K562 (cell line): ENCODE data around the gene MAB21L3. TPM values are rescaled to one million over a fixed set of nuclear protein-coding genes. Genes with fewer than 3 reads are reported as not detected.

Experiments used
- ATAC-seq: fragments of 200-7000 bp; cut with Tn5 transposase; 3 replicates; pipeline ENCODE4 v1.9.1; 2020; ENCODE audit warnings: moderate library complexity
- BruUV-seq: library from RNA; stranded (reverse); fragments of 400-500 nt; replicated peaks from 2 replicates; lab custom pipeline; 2021; lab: Mats Ljungman, UMichigan
- CTCF ChIA-PET: fragments of 300-600 bp; formaldehyde crosslinking; extraction: SDS; loops from one replicate; lab custom pipeline; 2021; ENCODE audit warnings: low intra/inter-chr PET ratio; lab: Yijun Ruan, JAX
- POLR2A ChIA-PET: fragments of 300-600, 350-650 bp; sonication (Branson Sonifier 250); formaldehyde crosslinking; extraction: SDS; loops from one replicate; lab custom pipeline; 2021; ENCODE audit warnings: antibody characterized with exemption, inconsistent platforms; lab: Yijun Ruan, JAX
- DNase-seq, 4 experiments: peaks; one replicate each; pipeline versions ENCODE4 v3.0.0 to v3.0.0-alpha.2; 2011 to 2018; ENCODE audit warnings: low spot score in 3 of 4, mixed read lengths in 3 of 4; ENCODE audit errors: extremely low read depth in 1 of 4
- FAIRE-seq: peaks from 2 replicates; lab custom pipeline; 2011; peaks lifted over from hg19 to GRCh38; lab: Jason Lieb, UNC
- H2AFZ ChIP-seq: 2 replicates; pipeline ENCODE4 v1.6.0; 2011; ENCODE audit warnings: low read depth, low read length, control low read depth, inconsistent platforms
- H3K27ac ChIP-seq: fragments of 200-600 bp; 3 replicates; pipeline ENCODE4 v1.8.0; 2011; ENCODE audit warnings: low read depth, mild to moderate bottlenecking, control low read depth, inconsistent platforms, low read length, moderate library complexity, mixed read lengths; ENCODE audit errors: extremely low read depth
- H3K27me3 ChIP-seq, 2 experiments: fragments of 300-600 bp in 1 of 2; 2 replicates in 1 of 2; 3 replicates in 1 of 2; pipeline versions ENCODE4 v1.6.0 to v1.8.0; 2011; ENCODE audit warnings: inconsistent platforms in 2 of 2, low read length in 2 of 2, mild to moderate bottlenecking in 1 of 2, mixed read lengths in 1 of 2, moderate library complexity in 1 of 2; ENCODE audit not compliant: control insufficient read depth in 2 of 2, insufficient read depth in 2 of 2
- H3K36me3 ChIP-seq: fragments of 300-600 bp; 3 replicates; pipeline ENCODE4 v1.8.0; 2011; ENCODE audit warnings: mild to moderate bottlenecking, low read length, inconsistent platforms; ENCODE audit not compliant: control insufficient read depth, insufficient read depth
- H3K4me1 ChIP-seq, 2 experiments: fragments of 200-600 bp in 1 of 2; replicated peaks in 1 of 2; 2 replicates in 1 of 2; 3 replicates in 1 of 2; pipeline versions ENCODE4 v1.5.1 to v1.8.0; 2011; ENCODE audit warnings: inconsistent platforms in 2 of 2, low read length in 2 of 2, mild to moderate bottlenecking in 1 of 2, mixed read lengths in 1 of 2, moderate library complexity in 1 of 2; ENCODE audit not compliant: control insufficient read depth in 2 of 2, insufficient read depth in 2 of 2
- H3K4me2 ChIP-seq: 2 replicates; pipeline ENCODE4 v1.6.1; 2011; ENCODE audit warnings: low read length, control low read depth, inconsistent platforms, mixed read lengths; ENCODE audit not compliant: insufficient read depth
- H3K4me3 ChIP-seq: fragments of 200-600 bp; sonication (generic), shearing (Covaris generic); 2 replicates; pipeline ENCODE4 v1.5.1; 2016; ENCODE audit warnings: control low read depth, inconsistent platforms
- H3K79me2 ChIP-seq: fragments of 200-600 bp; 3 replicates; pipeline ENCODE4 v1.8.0; 2011; ENCODE audit warnings: low read length, inconsistent platforms; ENCODE audit not compliant: control insufficient read depth, insufficient read depth
- H3K9ac ChIP-seq, 2 experiments: 2 replicates each; pipeline versions ENCODE4 v1.6.0 to v1.6.1; 2011; ENCODE audit warnings: low read depth in 2 of 2, low read length in 2 of 2, control low read depth in 1 of 2, inconsistent platforms in 1 of 2, mild to moderate bottlenecking in 1 of 2, mixed read lengths in 1 of 2; ENCODE audit not compliant: insufficient read depth in 1 of 2
- H3K9me1 ChIP-seq: one replicate; pipeline ENCODE4 v1.6.0; 2011; ENCODE audit warnings: inconsistent platforms, mild to moderate bottlenecking, low read length, moderate library complexity; ENCODE audit not compliant: control insufficient read depth, insufficient read depth
- H3K9me3 ChIP-seq: replicated peaks from 2 replicates; pipeline ENCODE4 v1.5.1; 2011; ENCODE audit warnings: low read depth, low read length, inconsistent platforms; ENCODE audit not compliant: control insufficient read depth, insufficient read depth
- H4K20me1 ChIP-seq: replicated peaks from 2 replicates; pipeline ENCODE4 v1.6.1; 2011; ENCODE audit warnings: low read length, inconsistent platforms, mixed read lengths; ENCODE audit not compliant: control insufficient read depth, insufficient read depth
- ARID2 ChIP-seq: fragments of 450-650 bp; IDR thresholded peaks from 2 replicates; pipeline ENCODE4 v1.6.1; 2017; ENCODE audit warnings: antibody characterized with exemption, mild to moderate bottlenecking
- DMBX1 ChIP-seq: fragments of 250-450 bp; sonication (Bioruptor Pico); IDR thresholded peaks from 2 replicates; pipeline ENCODE4 v1.8.0; 2022; ENCODE audit warnings: inconsistent platforms, mild to moderate bottlenecking, moderate library complexity, borderline replicate concordance
- EGR1 ChIP-seq: fragments of 450-650 bp; conservative IDR thresholded peaks from 2 replicates; pipeline ENCODE4 v1.6.1; 2017; ENCODE audit warnings: mild to moderate bottlenecking
- EP300 ChIP-seq: IDR thresholded peaks from 2 replicates; pipeline ENCODE4 v1.6.1; 2012; ENCODE audit warnings: low read length, improper control_type of control experiment
- FOSL1 ChIP-seq: fragments of 200-800 bp; sonication (Bioruptor generic); conservative IDR thresholded peaks from 2 replicates; pipeline ENCODE4 v1.6.1; 2016; ENCODE audit warnings: missing genetic modification characterization, missing compliant biosample characterization
- HDAC2 ChIP-seq: fragments of 450-650 bp; IDR thresholded peaks from 2 replicates; pipeline ENCODE4 v1.6.1; 2016; ENCODE audit warnings: mild to moderate bottlenecking
- KAT7 ChIP-seq: sonication (generic); formaldehyde crosslinking; IDR thresholded peaks from 2 replicates; pipeline ENCODE4 v1.8.0; 2022; ENCODE audit warnings: missing genetic modification reagents, mild to moderate bottlenecking, borderline replicate concordance
- KDM5B ChIP-seq: fragments of 200-600 bp; sonication (generic); IDR thresholded peaks from 2 replicates; pipeline ENCODE4 v1.6.1; 2012; ENCODE audit warnings: low read depth, mild to moderate bottlenecking, moderate library complexity, low read length, control low read depth, inconsistent platforms; ENCODE audit not compliant: insufficient replicate concordance
- MTA1 ChIP-seq: fragments of 450-650 bp; IDR thresholded peaks from 2 replicates; pipeline ENCODE4 v1.6.1; 2017; ENCODE audit warnings: borderline replicate concordance
- NR2F6 ChIP-seq: fragments of 450-650 bp; formaldehyde crosslinking; IDR thresholded peaks from 2 replicates; pipeline ENCODE4 v1.4.0; 2020; ENCODE audit warnings: mild to moderate bottlenecking
- RBM14 ChIP-seq: fragments of 200-400 bp; formaldehyde crosslinking; IDR thresholded peaks from 2 replicates; pipeline ENCODE4 v1.6.1; 2018; ENCODE audit warnings: low read depth, mild to moderate bottlenecking, low read length, moderate library complexity, borderline replicate concordance; ENCODE audit not compliant: insufficient read depth
- RBM34 ChIP-seq: fragments of 200-400 bp; formaldehyde crosslinking; IDR thresholded peaks from 2 replicates; pipeline ENCODE4 v1.6.1; 2018; ENCODE audit warnings: low read length, borderline replicate concordance; ENCODE audit not compliant: insufficient read depth
- RNF2 ChIP-seq: sonication (generic); IDR thresholded peaks from 2 replicates; pipeline ENCODE4 v1.6.1; 2016
- TFAM ChIP-seq: fragments of 250-450 bp; sonication (Bioruptor Pico); conservative IDR thresholded peaks from 2 replicates; pipeline ENCODE4 v1.5.0; 2021; ENCODE audit warnings: mild to moderate bottlenecking, moderate library complexity
- THRB ChIP-seq: fragments of 450-650 bp; formaldehyde crosslinking; conservative IDR thresholded peaks from 2 replicates; pipeline ENCODE4 v1.4.0; 2022; ENCODE audit warnings: mild to moderate bottlenecking, missing genetic modification characterization
- ZFP91 ChIP-seq: sonication (generic); formaldehyde crosslinking; IDR thresholded peaks from 2 replicates; pipeline ENCODE4 v1.8.0; 2022; ENCODE audit warnings: mild to moderate bottlenecking, missing genetic modification reagents
- ZNF121 ChIP-seq: sonication (generic); formaldehyde crosslinking; conservative IDR thresholded peaks from 2 replicates; pipeline ENCODE4 v1.8.0; 2022; ENCODE audit warnings: missing genetic modification reagents
- WGBS: fragments of 100-300 bp; shearing (Covaris generic); methylation state at CpG from one replicate; pipeline ENCODE4 v1.1.6; 2016; ENCODE audit warnings: low coverage, mixed read lengths; ENCODE audit not compliant: insufficient coverage; ENCODE audit errors: missing lambda C conversion rate; 5-methylcytosine and 5-hydroxymethylcytosine counted together
- in situ Hi-C: fragments of 300-500 bp; cut with MboI; formaldehyde crosslinking; loops from 4 replicates; pipeline ENCODE4 v1.15.0; 2018; ENCODE audit warnings: inconsistent platforms, mixed read lengths
- intact Hi-C: fragments of 100-400 bp; cut with micrococcal nuclease; formaldehyde crosslinking; loops from 2 replicates; pipeline ENCODE4 v1.14.2; 2022
- polyA plus RNA-seq, 8 experiments: library from polyadenylated mRNA; depleted of rRNA in 4 of 8; stranded (reverse) in 5 of 8; unstranded in 3 of 8; fragments of >200 nt; fragmentation: Nextera tagmentation in 2 of 8; fragmentation: Illumina TruSeq in 1 of 8; extraction: Ambion mirVana in 2 of 8; extraction: Trizol in 1 of 8; gene quantifications; 2 replicates each; pipeline versions ENCODE4 v1.2.1 to v1.2.3, GENCODE V29; 2011 to 2014; ENCODE audit warnings: inconsistent platforms in 1 of 8, missing spikeins in 1 of 8
- total RNA-seq, 7 experiments: library from RNA; depleted of rRNA in 6 of 7; stranded (reverse); fragments of >200 nt in 6 of 7; fragmentation: Illumina TruSeq in 2 of 7; extraction: Trizol in 2 of 7; gene quantifications; 2 replicates each; pipeline versions ENCODE4 v1.2.1 to v1.2.3, GENCODE V29; 2011 to 2021; ENCODE audit warnings: low replicate concordance in 1 of 7
- TF ChIP-seq, protein P1 (sequence below): IDR thresholded peaks from 3 replicates; pipeline ENCODE4 v1.6.1; 2011; ENCODE audit warnings: borderline replicate concordance, mild to moderate bottlenecking, moderate library complexity; ENCODE audit not compliant: insufficient read length; ENCODE audit errors: extremely low read depth

MAB21L3 gene
- total and polyA plus RNA-seq, 9 of the 15 experiments (the other 6 are each of a cell fraction or from before 2014, with no cell fraction given), result not detected

- 0% methylated on average over 3 of the region's 3 CpGs for WGBS
- ChIA-PET CTCF (no interaction called here), POLR2A (no interaction called here)
- Histone ChIP-seq H3K79me2 (no peaks in the 10 kb centered on the region), H3K36me3 (no peaks in the 10 kb centered on the region), H3K4me3 (no peak overlapping the region), H3K27me3 (peaks cover 9 to 16% of the 10 kb centered on the region in 2 experiments), H4K20me1 (no peaks in the 10 kb centered on the region), H3K4me1 (no peaks in the 10 kb centered on the region), H3K4me2 (no peak overlapping the region), H3K27ac (no peak overlapping the region), H3K9ac (no peak overlapping the region), H3K9me1 (no peaks in the 10 kb centered on the region), H3K9me3 (no peaks in the 10 kb centered on the region; the same call in 1 of the 2 replicates), H2AFZ (no peak overlapping the region)
- intact Hi-C loops, result no loop called here
- BruUV-seq, result no TSS peak
- DNase-seq (no peak), ATAC-seq (no peak), FAIRE-seq (no peak)
- in situ Hi-C loops, result no loop called here
- TF ChIP-seq TFAM (CRISPR knock-in tag) (no peak), DMBX1 (CRISPR knock-in tag) (no peak), KAT7 (CRISPR knock-in tag) (no peak), ARID2 (no peak), RBM14 (no peak), EGR1 (no peak), NR2F6 (CRISPR knock-in tag) (no peak), RNF2 (no peak), EP300 (no peak), FOSL1 (no peak), ZNF121 (CRISPR knock-in tag) (no peak), HDAC2 (no peak), MTA1 (no peak), ZFP91 (CRISPR knock-in tag) (no peak), KDM5B (no peak), RBM34 (no peak), THRB (CRISPR knock-in tag) (no peak)
- TF ChIP-seq, protein P1, sequence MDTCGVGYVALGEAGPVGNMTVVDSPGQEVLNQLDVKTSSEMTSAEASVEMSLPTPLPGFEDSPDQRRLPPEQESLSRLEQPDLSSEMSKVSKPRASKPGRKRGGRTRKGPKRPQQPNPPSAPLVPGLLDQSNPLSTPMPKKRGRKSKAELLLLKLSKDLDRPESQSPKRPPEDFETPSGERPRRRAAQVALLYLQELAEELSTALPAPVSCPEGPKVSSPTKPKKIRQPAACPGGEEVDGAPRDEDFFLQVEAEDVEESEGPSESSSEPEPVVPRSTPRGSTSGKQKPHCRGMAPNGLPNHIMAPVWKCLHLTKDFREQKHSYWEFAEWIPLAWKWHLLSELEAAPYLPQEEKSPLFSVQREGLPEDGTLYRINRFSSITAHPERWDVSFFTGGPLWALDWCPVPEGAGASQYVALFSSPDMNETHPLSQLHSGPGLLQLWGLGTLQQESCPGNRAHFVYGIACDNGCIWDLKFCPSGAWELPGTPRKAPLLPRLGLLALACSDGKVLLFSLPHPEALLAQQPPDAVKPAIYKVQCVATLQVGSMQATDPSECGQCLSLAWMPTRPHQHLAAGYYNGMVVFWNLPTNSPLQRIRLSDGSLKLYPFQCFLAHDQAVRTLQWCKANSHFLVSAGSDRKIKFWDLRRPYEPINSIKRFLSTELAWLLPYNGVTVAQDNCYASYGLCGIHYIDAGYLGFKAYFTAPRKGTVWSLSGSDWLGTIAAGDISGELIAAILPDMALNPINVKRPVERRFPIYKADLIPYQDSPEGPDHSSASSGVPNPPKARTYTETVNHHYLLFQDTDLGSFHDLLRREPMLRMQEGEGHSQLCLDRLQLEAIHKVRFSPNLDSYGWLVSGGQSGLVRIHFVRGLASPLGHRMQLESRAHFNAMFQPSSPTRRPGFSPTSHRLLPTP, result no peak
These were observed 8.7 kb downstream of the MAB21L3 start for GRCh38 chr1:116119876-116120275.
